ENCODE measurements around the gene CD226.

Gene CD226

DNA sequence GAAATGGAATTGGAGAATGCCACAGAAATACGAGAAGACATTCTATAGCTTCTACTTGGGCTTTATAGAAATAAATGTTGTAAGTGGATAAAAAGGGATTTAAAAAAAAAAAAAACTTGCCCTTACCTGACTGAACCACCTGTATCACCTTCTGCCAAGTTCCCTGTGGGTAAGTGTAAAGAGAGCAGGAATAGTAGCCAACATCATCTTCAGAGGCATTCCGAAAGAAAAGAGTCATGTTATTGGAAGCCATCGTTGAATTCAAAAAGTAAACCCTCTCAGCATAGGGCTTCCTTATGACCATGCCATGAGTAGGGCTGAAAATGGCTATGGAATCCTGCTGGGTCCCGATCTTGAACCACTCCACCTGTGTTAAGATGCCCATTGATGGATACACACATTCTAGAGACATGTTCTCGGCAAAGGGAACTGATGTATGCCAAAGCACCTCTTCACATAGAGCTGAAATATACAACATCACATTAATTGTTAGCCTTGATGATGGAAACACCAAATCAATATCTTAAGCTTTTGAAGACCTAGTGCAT lies 991 bp downstream of the CD226 start:
- no peaks in the 10 kb centered on the region for H3K9me3 ChIP-seq (ENCODE audit: control insufficient read depth, low read length)
- TF ChIP-seq, protein P1, sequence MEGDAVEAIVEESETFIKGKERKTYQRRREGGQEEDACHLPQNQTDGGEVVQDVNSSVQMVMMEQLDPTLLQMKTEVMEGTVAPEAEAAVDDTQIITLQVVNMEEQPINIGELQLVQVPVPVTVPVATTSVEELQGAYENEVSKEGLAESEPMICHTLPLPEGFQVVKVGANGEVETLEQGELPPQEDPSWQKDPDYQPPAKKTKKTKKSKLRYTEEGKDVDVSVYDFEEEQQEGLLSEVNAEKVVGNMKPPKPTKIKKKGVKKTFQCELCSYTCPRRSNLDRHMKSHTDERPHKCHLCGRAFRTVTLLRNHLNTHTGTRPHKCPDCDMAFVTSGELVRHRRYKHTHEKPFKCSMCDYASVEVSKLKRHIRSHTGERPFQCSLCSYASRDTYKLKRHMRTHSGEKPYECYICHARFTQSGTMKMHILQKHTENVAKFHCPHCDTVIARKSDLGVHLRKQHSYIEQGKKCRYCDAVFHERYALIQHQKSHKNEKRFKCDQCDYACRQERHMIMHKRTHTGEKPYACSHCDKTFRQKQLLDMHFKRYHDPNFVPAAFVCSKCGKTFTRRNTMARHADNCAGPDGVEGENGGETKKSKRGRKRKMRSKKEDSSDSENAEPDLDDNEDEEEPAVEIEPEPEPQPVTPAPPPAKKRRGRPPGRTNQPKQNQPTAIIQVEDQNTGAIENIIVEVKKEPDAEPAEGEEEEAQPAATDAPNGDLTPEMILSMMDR (IDR thresholded peaks at IDR 0.05): no peak
- H3K9ac ChIP-seq: no peak overlapping the region
- H3K27me3 ChIP-seq (ENCODE audit: control insufficient read depth, insufficient read depth, low read length): no peaks in the 10 kb centered on the region
- no peak overlapping the region for H3K4me2 ChIP-seq (ENCODE audit: low read length)
- H3K4me3 ChIP-seq (ENCODE audit: low read depth, low read length): no peak overlapping the region
- no peaks in the 10 kb centered on the region for H3K36me3 ChIP-seq (ENCODE audit: control insufficient read depth, insufficient read depth, low read length)
- no peaks in the 10 kb centered on the region for H3K79me2 ChIP-seq
- H3K27ac ChIP-seq: no peak overlapping the region
- H2AFZ ChIP-seq: no peak overlapping the region
- H3K4me1 ChIP-seq: peaks cover 7% of the 10 kb centered on the region

DNA sequence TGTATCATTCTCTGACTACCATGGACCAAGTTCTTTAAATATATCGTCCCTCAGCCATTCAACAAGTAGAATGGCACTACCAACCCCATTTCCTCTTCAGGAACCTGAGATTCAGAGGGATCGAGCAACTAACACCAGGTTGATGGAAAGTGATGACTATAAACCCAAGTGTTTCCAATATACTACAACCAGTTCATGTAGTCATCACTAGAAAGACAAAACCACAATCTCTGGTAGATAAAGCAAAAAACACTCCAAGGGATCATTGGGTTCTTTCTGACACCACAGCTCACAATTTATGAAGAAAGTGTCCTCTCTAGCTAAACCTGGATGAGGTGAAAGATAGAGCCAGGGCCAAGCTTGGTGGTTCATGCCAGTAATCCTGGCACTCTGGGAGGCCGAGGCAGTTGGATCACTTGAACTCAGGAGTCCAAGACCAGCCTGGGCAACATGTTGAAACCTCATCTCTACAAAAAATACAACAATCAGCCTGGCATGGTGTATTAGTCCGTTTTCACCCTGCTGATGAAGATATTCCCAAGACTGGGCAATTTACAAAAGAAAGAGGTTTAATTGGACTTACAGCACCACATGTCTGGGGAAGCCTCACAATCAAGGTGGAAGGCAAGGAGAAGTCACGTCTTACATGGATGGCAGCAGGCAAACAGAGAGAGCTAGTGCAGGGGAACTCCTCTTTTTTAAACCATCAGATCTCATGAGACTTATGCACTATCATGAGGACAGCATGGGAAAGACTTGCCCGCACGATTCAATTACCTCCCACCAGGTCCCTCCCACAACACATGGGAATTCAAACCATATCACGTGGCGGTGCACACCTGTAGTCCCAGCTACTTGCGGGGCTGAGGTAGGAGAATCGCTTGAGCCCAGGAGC lies 2.2 kb downstream of the CD226 start:
- H3K27me3 ChIP-seq (ENCODE audit: control insufficient read depth, insufficient read depth, low read length): no peaks in the 10 kb centered on the region
- TF ChIP-seq, protein P1 (IDR thresholded peaks at IDR 0.05): no peak
- H3K36me3 ChIP-seq (ENCODE audit: control insufficient read depth, insufficient read depth, low read length): no peaks in the 10 kb centered on the region
- H3K9ac ChIP-seq: no peak overlapping the region
- no peaks in the 10 kb centered on the region for H3K79me2 ChIP-seq
- H3K4me1 ChIP-seq: peaks cover 7% of the 10 kb centered on the region
- H3K9me3 ChIP-seq (ENCODE audit: control insufficient read depth, low read length): no peaks in the 10 kb centered on the region
- no peak overlapping the region for H3K27ac ChIP-seq
- no peak overlapping the region for H3K4me3 ChIP-seq (ENCODE audit: low read depth, low read length)
- no peak overlapping the region for H2AFZ ChIP-seq
- H3K4me2 ChIP-seq (ENCODE audit: low read length): no peak overlapping the region

DNA sequence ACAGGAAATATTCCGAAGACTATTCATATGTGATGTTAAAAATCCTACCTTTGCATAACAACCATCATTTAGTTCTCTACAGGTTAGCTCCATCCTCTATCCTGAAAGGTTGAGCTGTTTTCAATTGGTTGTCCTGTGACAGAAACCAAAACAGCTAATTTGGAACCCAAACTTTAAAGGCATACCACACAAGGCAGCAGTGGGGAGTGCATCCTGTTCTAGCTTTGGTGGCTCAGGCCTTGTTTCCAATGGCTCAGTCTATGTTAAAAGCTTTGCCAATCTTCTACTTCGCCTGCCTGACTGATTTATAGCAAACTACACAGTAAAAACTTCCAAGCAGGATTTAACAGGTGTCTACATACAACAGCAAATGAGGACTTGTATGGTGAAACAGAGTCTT lies 3.2 kb downstream of the CD226 start:
- no peak overlapping the region for H3K4me3 ChIP-seq (ENCODE audit: low read depth, low read length)

DNA sequence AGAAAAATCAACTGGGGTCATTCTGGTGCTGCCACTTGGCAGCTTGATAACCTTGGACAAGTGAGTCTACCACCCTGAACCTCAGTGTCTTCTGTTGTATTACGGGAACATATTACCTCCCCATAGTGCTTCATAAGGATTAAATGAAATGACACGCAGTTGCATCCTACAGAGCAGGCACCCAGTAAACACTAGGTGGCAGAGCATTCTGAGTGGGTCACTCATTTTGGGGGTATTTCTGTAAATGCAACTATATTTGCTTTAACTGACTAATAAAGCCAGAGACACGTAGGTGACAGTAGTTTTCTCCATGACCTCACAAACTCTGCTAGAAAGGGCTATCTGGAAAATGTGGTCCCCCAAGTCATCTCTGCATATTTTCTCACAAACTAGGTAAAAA lies 4.7 kb downstream of the CD226 start:
- H3K9ac ChIP-seq: no peak overlapping the region
- no peaks in the 10 kb centered on the region for H3K27me3 ChIP-seq (ENCODE audit: control insufficient read depth, insufficient read depth, low read length)
- no peaks in the 10 kb centered on the region for H3K79me2 ChIP-seq
- no peak overlapping the region for H3K4me2 ChIP-seq (ENCODE audit: low read length)
- no peaks in the 10 kb centered on the region for H3K9me3 ChIP-seq (ENCODE audit: control insufficient read depth, low read length)
- no peak overlapping the region for H3K27ac ChIP-seq
- no peak overlapping the region for H3K4me3 ChIP-seq (ENCODE audit: low read depth, low read length)
- H3K36me3 ChIP-seq (ENCODE audit: control insufficient read depth, insufficient read depth, low read length): no peaks in the 10 kb centered on the region
- no peak overlapping the region for H2AFZ ChIP-seq
- peaks cover 4% of the 10 kb centered on the region for H3K4me1 ChIP-seq
- TF ChIP-seq, protein P1 (IDR thresholded peaks at IDR 0.05): no peak

More for the DNA sequence above, 3.2 kb downstream of the CD226 start:
- Histone ChIP-seq H3K27ac (no peak overlapping the region), H3K9ac (no peak overlapping the region), H2AFZ (no peak overlapping the region), H3K9me3 (ENCODE audit: control insufficient read depth, low read length) (no peaks in the 10 kb centered on the region), H3K27me3 (ENCODE audit: control insufficient read depth, insufficient read depth, low read length) (no peaks in the 10 kb centered on the region), H3K36me3 (ENCODE audit: control insufficient read depth, insufficient read depth, low read length) (no peaks in the 10 kb centered on the region), H3K4me2 (ENCODE audit: low read length) (no peak overlapping the region), H3K4me1 (peaks cover 4% of the 10 kb centered on the region), H3K79me2 (no peaks in the 10 kb centered on the region)
- TF ChIP-seq, protein P1 (IDR thresholded peaks at IDR 0.05): no peak
